Glutamatergic neuron (in vitro differentiated cells): ENCODE results near the gene PLCL2. TPM values are rescaled to one million over a fixed set of nuclear protein-coding genes. Genes with fewer than 3 reads are reported as not detected.

Experiments used
- DNase-seq: peaks from one replicate; pipeline ENCODE4 v3.0.0; 2022
- H3K27ac Mint-ChIP-seq: one replicate; pipeline ENCODE4 v1.8.0; 2020; ENCODE audit warnings: mild to moderate bottlenecking, mixed read lengths, inconsistent platforms; ENCODE audit not compliant: unreplicated experiment
- H3K27me3 Mint-ChIP-seq: one replicate; pipeline ENCODE4 v1.8.0; 2020; ENCODE audit warnings: mild to moderate bottlenecking, moderate library complexity, mixed read lengths, inconsistent platforms; ENCODE audit not compliant: unreplicated experiment
- H3K36me3 Mint-ChIP-seq: one replicate; pipeline ENCODE4 v1.8.0; 2020; ENCODE audit warnings: mild to moderate bottlenecking, mixed read lengths, inconsistent platforms; ENCODE audit not compliant: unreplicated experiment
- H3K4me1 Mint-ChIP-seq: one replicate; pipeline ENCODE4 v1.8.0; 2020; ENCODE audit warnings: mild to moderate bottlenecking, low read depth, mixed read lengths, inconsistent platforms; ENCODE audit not compliant: unreplicated experiment
- H3K4me3 Mint-ChIP-seq: one replicate; pipeline ENCODE4 v1.8.0; 2020; ENCODE audit warnings: mild to moderate bottlenecking, mixed read lengths, inconsistent platforms; ENCODE audit not compliant: unreplicated experiment
- H3K9me3 Mint-ChIP-seq: one replicate; pipeline ENCODE4 v1.8.0; 2020; ENCODE audit warnings: mild to moderate bottlenecking, moderate library complexity, mixed read lengths, inconsistent platforms; ENCODE audit not compliant: unreplicated experiment
- CTCF ChIP-seq: fragments of 200-600 bp; sonication (generic); IDR thresholded peaks from one replicate; pipeline ENCODE4 v1.5.0; 2021; ENCODE audit not compliant: partially characterized antibody, unreplicated experiment
- total RNA-seq: library from RNA; stranded (reverse); fragmentation: NEBNext Ultra II Directional; extraction: Animal tissue kit (Norgen Biotek cat#: 25700); gene quantifications from one replicate; pipeline ENCODE4 v1.2.1, GENCODE V29; 2021; ENCODE audit not compliant: unreplicated experiment

Gene PLCL2
- total RNA-seq, 1 donor from 2014 or later: 71.1 TPM

- no peaks in the 10 kb centered on the region for H3K4me1 Mint-ChIP-seq
- peaks cover 2% of the 10 kb centered on the region for H3K9me3 Mint-ChIP-seq
- H3K27me3 Mint-ChIP-seq: peaks cover 3% of the 10 kb centered on the region
- no peak overlapping the region for H3K4me3 Mint-ChIP-seq
- no peak for TF ChIP-seq CTCF
- DNase-seq: no peak
- H3K27ac Mint-ChIP-seq: no peak overlapping the region
- peaks cover 7% of the 10 kb centered on the region for H3K36me3 Mint-ChIP-seq
Observed at GRCh38 chr3:17129556-17129955, 244.8 kb downstream of the PLCL2 start.

- TF ChIP-seq CTCF: no peak
- Mint-ChIP-seq H3K27me3 (peaks cover 3% of the 10 kb centered on the region), H3K27ac (no peak overlapping the region), H3K9me3 (peaks cover 2% of the 10 kb centered on the region), H3K36me3 (peaks cover 15% of the 10 kb centered on the region), H3K4me1 (no peaks in the 10 kb centered on the region), H3K4me3 (no peak overlapping the region)
- DNase-seq: no peak
Observed at GRCh38 chr3:17130956-17131355, 246.2 kb downstream of the PLCL2 start.

GRCh38 chr3:17132286-17133115 is 247.7 kb downstream of the PLCL2 start:
- Mint-ChIP-seq H3K4me1 (no peaks in the 10 kb centered on the region), H3K27ac (no peak overlapping the region), H3K36me3 (peaks cover 15% of the 10 kb centered on the region)

GRCh38 chr3:17133632-17134545 is 249.1 kb downstream of the PLCL2 start:
- no peak overlapping the region for H3K4me3 Mint-ChIP-seq
- no peak for DNase-seq
- H3K27ac Mint-ChIP-seq: no peak overlapping the region
- H3K4me1 Mint-ChIP-seq: no peaks in the 10 kb centered on the region
- H3K27me3 Mint-ChIP-seq: peaks cover 3% of the 10 kb centered on the region
- peaks cover 4% of the 10 kb centered on the region for H3K9me3 Mint-ChIP-seq
- TF ChIP-seq CTCF: no peak
- peaks cover 8% of the 10 kb centered on the region for H3K36me3 Mint-ChIP-seq

More at GRCh38 chr3:17132286-17133115, 247.7 kb downstream of the PLCL2 start:
- Mint-ChIP-seq H3K9me3 (peaks cover 2% of the 10 kb centered on the region), H3K27me3 (peaks cover 3% of the 10 kb centered on the region), H3K4me3 (no peak overlapping the region)
- no peak for DNase-seq
- TF ChIP-seq CTCF: no peak
